ENCODE data around the gene DHX8. TPM values are rescaled to one million over a fixed set of nuclear protein-coding genes. Genes with fewer than 3 reads are reported as not detected.

Gene DHX8
- total RNA-seq = 48.0 and 53.2 TPM in 2 replicates

GRCh38 chr17:43483674-43484551 is at the start of gene DHX8:
TSS of gene DHX8 (plus strand) at chr17:43483975. CDS start at chr17:43484038, 63 bp downstream.

GRCh38 chr17:43546319-43547188 is 62.8 kb downstream of the DHX8 start, which contains the start of gene ETV4:
TSS of gene ETV4 (minus strand) at chr17:43546340. CDS start at chr17:43545617, 723 bp downstream.

Small RNA genes lying within 50 kb of the gene (small RNA-seq; reads per million reads assigned to genes)
- gene RNU6-406P (not detected), gene RNU6-971P (not detected)

Other genes with a start within 250 kb of the DHX8 start
- not detected in 2 replicates for gene RNU2-1, start 250.0 kb upstream of the DHX8 start, total RNA-seq
- gene ARL4D, start 85.0 kb upstream of the DHX8 start, total RNA-seq = 41.9 and 45.1 TPM in 2 replicates
- 0.73 and 1.1 TPM in 2 replicates for gene ETV4, start 62.4 kb downstream of the DHX8 start, total RNA-seq
- gene MEOX1, start 177.9 kb downstream of the DHX8 start, total RNA-seq = 0.65 TPM in 1 of 2 replicates, not detected in the other

Data from hair follicle dermal papilla cell (primary cell).